Subcutaneous adipose tissue (tissue), 4 donors: Measurements from ENCODE around the gene FADS3. TPM values are rescaled to one million over a fixed set of nuclear protein-coding genes. Genes with fewer than 3 reads are reported as not detected.

Source experiments
- small RNA-seq: library from RNA; depleted of rRNA; stranded (forward); fragments of <200 nt; gene quantifications from one replicate; pipeline ENCODE3, GENCODE V24; 2016
- total RNA-seq, 4 donors: library from RNA; depleted of rRNA; stranded (reverse); fragments of >200 nt; gene quantifications; one replicate each; pipeline ENCODE4 v1.1.0, GENCODE V29; 2016
- TF ChIP-seq, protein P1 (sequence below): fragments of 450-650 bp; IDR thresholded peaks from one replicate; pipeline ENCODE4 v1.5.1; 2016; ENCODE audit warnings: low read depth, mild to moderate bottlenecking, control low read depth, antibody characterized with exemption, moderate library complexity

FADS3 gene
- total RNA-seq, 4 donors from 2014 or later = 78.5 to 322 (median 136) TPM

DNA sequence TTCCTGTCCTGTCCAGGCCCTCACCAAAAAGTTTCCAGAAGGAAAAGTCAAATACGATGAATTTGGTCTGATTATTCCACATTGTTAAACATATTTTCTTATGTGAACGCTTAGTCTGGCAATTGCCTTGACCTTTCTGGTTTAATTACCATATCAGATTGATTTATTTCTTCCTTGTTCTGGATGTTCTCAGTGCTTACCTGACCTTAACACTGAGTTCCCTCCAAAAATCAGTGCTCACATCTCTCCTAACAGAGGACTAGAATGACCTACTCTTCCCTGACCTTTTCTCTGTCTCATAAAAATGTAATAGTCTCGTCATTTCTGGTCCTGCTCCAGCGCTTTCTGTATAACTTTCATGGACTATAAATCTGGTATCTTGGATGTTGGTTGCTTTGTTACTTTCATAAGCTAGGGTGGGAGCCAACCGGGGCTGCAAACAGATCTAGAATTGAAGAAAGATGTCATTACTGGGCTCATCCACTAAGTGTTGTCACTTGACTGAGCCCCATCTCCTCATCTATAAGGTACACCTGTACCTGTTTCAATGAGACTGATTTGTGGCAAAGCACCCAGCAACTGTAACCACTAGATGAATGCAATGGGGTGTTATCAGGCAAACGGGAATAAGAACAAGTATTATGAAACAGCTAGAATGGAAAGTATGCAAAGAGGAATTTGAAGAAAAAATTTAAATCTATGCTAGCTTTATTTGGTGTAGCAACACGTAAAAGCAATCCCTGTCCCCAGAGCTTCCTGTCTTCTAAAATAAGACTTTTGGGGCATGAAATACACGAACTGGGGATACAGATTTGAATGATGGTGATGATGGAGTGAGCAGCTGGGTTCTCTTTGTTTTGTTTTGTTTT is 60.9 kb downstream of the FADS3 start:
- TF ChIP-seq, protein P1, sequence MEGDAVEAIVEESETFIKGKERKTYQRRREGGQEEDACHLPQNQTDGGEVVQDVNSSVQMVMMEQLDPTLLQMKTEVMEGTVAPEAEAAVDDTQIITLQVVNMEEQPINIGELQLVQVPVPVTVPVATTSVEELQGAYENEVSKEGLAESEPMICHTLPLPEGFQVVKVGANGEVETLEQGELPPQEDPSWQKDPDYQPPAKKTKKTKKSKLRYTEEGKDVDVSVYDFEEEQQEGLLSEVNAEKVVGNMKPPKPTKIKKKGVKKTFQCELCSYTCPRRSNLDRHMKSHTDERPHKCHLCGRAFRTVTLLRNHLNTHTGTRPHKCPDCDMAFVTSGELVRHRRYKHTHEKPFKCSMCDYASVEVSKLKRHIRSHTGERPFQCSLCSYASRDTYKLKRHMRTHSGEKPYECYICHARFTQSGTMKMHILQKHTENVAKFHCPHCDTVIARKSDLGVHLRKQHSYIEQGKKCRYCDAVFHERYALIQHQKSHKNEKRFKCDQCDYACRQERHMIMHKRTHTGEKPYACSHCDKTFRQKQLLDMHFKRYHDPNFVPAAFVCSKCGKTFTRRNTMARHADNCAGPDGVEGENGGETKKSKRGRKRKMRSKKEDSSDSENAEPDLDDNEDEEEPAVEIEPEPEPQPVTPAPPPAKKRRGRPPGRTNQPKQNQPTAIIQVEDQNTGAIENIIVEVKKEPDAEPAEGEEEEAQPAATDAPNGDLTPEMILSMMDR = no peak

DNA sequence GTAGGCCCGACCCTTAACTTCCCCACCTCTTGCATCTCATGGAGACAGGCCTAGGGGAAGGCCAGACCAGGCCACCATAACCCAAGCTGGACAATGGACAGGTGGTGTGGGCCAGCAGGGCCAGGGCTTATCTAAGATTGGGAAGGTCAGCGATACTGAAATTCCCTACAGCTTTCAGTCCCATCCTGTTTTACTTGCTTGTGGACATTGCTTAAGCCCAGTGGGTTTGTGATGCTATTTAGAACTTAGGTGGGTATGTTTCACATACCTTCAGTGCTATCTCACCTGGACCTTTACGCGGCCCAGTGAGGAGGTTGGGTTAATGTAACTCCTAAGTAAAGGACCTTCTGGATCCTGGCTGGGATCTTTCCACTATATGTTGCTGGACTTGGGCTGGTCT is 61.5 kb downstream of the FADS3 start:
- TF ChIP-seq, protein P1 = no peak

DNA sequence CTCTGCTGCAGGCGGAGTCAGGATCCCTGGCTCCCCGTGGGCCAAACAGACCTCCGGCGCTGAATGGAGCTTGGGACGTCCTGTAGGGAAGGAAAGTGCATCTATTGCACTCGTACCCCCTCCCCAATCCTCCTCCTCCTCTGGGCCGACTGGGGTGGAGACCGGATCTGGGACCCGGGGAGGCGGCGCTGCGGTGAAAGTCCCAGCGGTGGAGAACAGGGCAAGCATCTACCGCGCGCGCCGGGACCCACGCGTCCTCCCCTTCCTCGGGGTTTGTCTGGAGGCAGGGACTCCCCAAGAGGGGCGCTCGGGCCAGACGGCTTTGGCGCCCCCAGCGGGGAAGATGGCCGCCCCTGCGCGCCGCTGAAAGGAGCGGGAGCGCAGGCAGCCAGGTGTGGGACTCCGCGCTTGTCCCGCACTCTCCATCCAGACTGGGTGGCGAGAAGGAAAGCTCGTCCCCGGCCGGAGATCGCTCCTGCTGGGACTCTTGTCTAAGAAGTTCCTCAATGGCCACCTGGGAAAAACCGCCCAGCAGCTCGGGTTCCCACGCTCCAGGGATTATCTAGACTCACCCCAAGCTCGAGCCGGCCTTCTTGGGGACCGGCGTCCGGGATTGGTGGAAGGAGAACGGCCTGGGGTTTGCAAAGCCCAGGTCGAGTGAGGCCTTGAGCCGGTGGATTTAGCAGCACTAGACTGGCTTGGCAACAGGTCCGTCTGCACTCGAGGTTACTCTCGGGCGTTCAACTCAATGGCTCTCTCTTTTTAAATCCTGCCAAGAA is 62.5 kb downstream of the FADS3 start:
- TF ChIP-seq, protein P1 = no peak

DNA sequence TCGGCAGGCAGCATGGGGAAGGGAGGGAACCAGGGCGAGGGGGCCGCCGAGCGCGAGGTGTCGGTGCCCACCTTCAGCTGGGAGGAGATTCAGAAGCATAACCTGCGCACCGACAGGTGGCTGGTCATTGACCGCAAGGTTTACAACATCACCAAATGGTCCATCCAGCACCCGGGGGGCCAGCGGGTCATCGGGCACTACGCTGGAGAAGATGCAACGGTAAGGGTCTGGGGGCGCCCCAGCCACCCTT is 63.0 kb downstream of the FADS3 start:
- TF ChIP-seq, protein P1 = no peak

DNA sequence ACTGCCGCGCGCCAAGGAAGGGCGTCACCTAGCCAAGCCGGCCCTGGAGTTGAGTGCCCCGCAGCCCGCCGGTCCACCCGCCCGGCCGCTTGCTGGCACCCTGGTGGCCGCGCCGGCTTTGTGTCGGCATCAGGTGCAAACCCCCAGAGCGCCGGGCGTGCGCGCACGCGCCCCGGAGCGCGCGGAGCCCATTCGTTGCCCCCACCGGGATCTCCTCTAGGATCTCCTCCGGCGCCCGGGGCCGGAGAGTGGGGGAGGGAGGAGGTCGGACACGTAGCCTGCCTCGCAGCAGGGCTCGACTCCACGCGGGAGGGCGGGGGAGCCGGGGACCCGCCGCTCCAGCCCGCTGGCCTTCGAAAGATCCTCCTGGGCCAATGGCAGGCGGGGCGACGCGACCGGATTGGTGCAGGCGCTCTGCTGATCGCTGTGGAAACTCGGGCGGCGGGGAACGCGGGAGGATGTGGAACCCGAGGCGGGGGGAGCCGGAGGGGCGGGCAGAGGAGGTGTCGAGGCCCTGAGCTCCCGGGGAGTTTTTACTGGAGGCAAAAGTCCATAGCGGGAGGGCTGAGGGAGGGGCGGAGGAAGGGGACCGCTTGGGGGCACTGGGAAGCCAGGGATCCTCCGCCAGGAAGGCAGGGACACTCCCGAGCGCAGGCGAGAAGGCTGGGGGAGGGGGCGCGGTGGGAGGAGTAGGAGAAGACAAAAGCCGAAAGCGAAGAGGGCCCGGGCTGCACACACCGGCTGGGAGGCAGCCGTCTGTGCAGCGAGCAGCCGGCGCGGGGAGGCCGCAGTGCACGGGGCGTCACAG is 63.6 kb downstream of the FADS3 start, which contains the start of gene FADS2:
TSS of gene FADS2 (plus strand) at position 730 of the 808 bp plus-strand sequence. CDS start 91 bp downstream, outside the sequence.
- TF ChIP-seq, protein P1 = no peak

DNA sequence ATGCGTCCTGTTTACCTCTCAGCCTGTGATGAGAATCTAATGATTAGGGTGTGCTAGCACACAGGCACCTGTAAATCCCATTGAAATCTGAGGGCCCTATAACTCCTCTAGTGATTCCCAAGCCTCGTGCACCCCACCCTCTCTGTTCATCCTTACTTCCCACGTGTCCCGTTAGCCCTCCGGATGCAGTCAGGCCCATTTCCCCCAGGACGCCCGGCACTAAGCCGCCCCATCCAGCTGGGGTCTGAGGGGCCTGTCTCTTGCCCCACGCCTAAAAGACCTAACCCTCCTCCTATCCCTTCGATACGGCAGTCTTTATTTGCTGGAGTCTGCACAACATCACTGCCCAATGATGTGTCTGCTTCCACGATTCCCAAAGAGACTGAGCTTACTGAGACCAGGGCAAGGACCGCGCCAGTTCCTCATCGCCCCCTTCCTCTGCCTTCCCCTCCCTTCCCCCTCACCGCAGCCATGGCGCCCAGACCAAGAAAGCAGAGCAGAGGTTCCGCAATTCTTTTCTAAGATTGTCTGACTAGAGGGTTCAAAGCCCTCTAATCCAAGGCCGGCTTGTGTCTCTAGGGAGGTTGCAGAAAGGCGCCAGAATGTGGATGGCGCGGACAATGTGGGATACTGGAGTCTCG is 64.3 kb downstream of the FADS3 start:
- TF ChIP-seq, protein P1 = no peak

Small RNA genes within 50 kb of the gene (small RNA-seq; reads per million reads assigned to genes)
- not detected for gene MIR6746
- gene RNU6-1243P = not detected

Other genes with a start within 250 kb of the FADS3 start
- gene DAGLA, start 211.2 kb downstream of the FADS3 start, total RNA-seq = 1 to 10 TPM; 1.1 to 3.2 (median 1.8) TPM
- gene MYRF, start 138.9 kb downstream of the FADS3 start, total RNA-seq = under 1 TPM in 2 of 4 donors, not detected in 2; 0.17 to 0.33 TPM
- gene TMEM258, start 98.9 kb downstream of the FADS3 start, total RNA-seq = 10 to 100 TPM; 13.6 to 73.4 (median 44.3) TPM
- gene FEN1, start 98.6 kb downstream of the FADS3 start, total RNA-seq = 1 to 10 TPM; 4.9 to 7.7 (median 6.3) TPM
- 100 to 1,000 TPM in 1 of 4 donors, 10 to 100 TPM in 3; 15.8 to 115 (median 29.4) TPM for gene FADS1, start 74.5 kb downstream of the FADS3 start, total RNA-seq
- 10 to 100 TPM in 3 of 4 donors, 1 to 10 TPM in 1; 5.4 to 24.8 (median 14.7) TPM for gene FADS2, start 63.2 kb downstream of the FADS3 start, total RNA-seq
- gene RAB3IL1, start 26.0 kb upstream of the FADS3 start, total RNA-seq = 10 to 100 TPM; 12.7 to 36.8 (median 21.0) TPM
- 10 to 100 TPM in 2 of 4 donors, 1 to 10 TPM in 2; 8.1 to 14.3 (median 10.1) TPM for gene BEST1, start 58.8 kb upstream of the FADS3 start, total RNA-seq
- over 10,000 TPM in 1 of 4 donors, 1,000 to 10,000 TPM in 3; 6,293 to 12,889 (median 8,191) TPM for gene FTH1, start 76.1 kb upstream of the FADS3 start, total RNA-seq
- gene INCENP, start 232.5 kb upstream of the FADS3 start, total RNA-seq = 10 to 100 TPM in 3 of 4 donors, 1 to 10 TPM in 1; 8.8 to 15.0 (median 12.3) TPM